ENCODE data around the gene FUOM. TPM values are rescaled to one million over a fixed set of nuclear protein-coding genes. Genes with fewer than 3 reads are reported as not detected.

FUOM gene
- total and polyA plus RNA-seq, 9 of the 15 experiments (the other 6 are each of a cell fraction or from before 2014, with no cell fraction given), result 1.8 to 96.1 (median 27.0) TPM

DNA sequence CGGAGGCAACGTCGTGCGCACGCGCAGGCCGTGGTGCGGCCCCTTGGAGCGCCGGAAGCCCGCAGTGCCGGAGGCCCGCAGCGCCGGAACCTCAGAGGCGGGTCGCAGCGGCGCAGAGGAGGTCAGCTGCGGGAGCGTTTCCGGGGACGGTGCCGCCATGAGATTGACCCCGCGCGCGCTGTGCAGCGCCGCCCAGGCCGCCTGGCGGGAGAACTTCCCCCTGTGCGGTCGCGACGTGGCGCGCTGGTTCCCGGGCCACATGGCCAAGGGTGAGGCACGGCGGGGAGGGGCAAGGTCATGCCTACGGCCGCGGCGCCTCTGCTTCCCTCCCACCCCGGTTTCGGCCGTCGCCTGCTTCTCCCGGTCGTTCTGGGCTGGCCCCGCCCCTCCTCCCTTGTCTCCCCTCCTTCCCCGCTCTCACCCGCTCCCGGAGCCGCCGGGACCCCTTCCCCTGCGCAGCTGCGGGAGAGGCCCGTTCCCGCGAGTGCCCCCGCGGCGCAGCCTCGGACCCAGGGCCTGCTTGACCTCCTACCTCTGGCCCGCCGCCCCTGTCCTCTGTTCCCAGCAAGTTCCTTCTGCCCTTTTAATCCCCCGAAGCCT is 36.3 kb upstream of the FUOM start, which contains the start of gene MTG1:
MTG1 (plus strand) TSS at position 94 of the 600 bp plus-strand sequence; CDS start at position 158, 64 bp downstream.
- peak within 1 kb of the TSS; percentile 90 to 99 for H3K9ac ChIP-seq (ENCODE audit: insufficient read depth in 1 of 2, low read depth in 2 of 2, low read length in 2 of 2)
- H3K4me1 ChIP-seq (replicated peaks in 1 of 2; ENCODE audit: control insufficient read depth in 2 of 2, insufficient read depth in 2 of 2, low read length in 2 of 2), result peaks cover 17 to 57% of the 10 kb centered on the region in 2 experiments
- BruUV-seq (replicated peaks), result no TSS peak
- H3K27ac ChIP-seq (ENCODE audit: extremely low read depth, low read depth, low read length), result peak within 1 kb of the TSS; percentile 98
- peak within 1 kb of the TSS; percentile 63 for H2AFZ ChIP-seq (ENCODE audit: low read depth, low read length)
- ATAC-seq (peak; percentile 93), FAIRE-seq (no peak), DNase-seq (ENCODE audit: extremely low read depth in 1 of 4, low spot score in 3 of 4) (peak; percentile 90 to 96 (median 92))
- no peaks in the 10 kb centered on the region for H4K20me1 ChIP-seq (replicated peaks; ENCODE audit: control insufficient read depth, insufficient read depth, low read length)
- H3K79me2 ChIP-seq (ENCODE audit: control insufficient read depth, insufficient read depth, low read length), result peaks cover 20% of the 10 kb centered on the region
- under 1% methylated on average over 10 of the region's 69 CpGs for WGBS (ENCODE audit: insufficient coverage, low coverage, missing lambda C conversion rate)
- no peaks in the 10 kb centered on the region for H3K9me3 ChIP-seq (replicated peaks; ENCODE audit: control insufficient read depth, insufficient read depth, low read depth, low read length)
- H3K36me3 ChIP-seq (ENCODE audit: control insufficient read depth, insufficient read depth, low read length), result peaks cover 28% of the 10 kb centered on the region; the same call in 1 of the 3 replicates
- H3K4me2 ChIP-seq (ENCODE audit: insufficient read depth, low read length), result peak within 1 kb of the TSS; percentile 87
- in situ Hi-C loops (cut with MboI), result no loop called here
- POLR2A ChIA-PET, result no interaction called here
- peak within 1 kb of the TSS; percentile 66 for H3K4me3 ChIP-seq
- H3K27me3 ChIP-seq (ENCODE audit: control insufficient read depth in 2 of 2, insufficient read depth in 2 of 2, low read length in 2 of 2), result no peaks in the 10 kb centered on the region
- intact Hi-C loops (cut with micrococcal nuclease), result loop anchor here (5.0 to 10.0 kb wide), 2 partner anchors 37 to 69 kb away; partner anchors contain the start of gene FUOM
- no peaks in the 10 kb centered on the region for H3K9me1 ChIP-seq (ENCODE audit: control insufficient read depth, insufficient read depth, low read length)
- CTCF ChIA-PET (ENCODE audit: low intra/inter-chr PET ratio), result no interaction called here
- TF ChIP-seq TCFL5 (CRISPR knock-in tag; conservative IDR thresholded peaks at IDR 0.05), result no peak
- TF ChIP-seq ZNF699 (CRISPR knock-in tag; IDR thresholded peaks at IDR 0.05; ENCODE audit: insufficient replicate concordance), result no peak
- TF ChIP-seq, protein P1, sequence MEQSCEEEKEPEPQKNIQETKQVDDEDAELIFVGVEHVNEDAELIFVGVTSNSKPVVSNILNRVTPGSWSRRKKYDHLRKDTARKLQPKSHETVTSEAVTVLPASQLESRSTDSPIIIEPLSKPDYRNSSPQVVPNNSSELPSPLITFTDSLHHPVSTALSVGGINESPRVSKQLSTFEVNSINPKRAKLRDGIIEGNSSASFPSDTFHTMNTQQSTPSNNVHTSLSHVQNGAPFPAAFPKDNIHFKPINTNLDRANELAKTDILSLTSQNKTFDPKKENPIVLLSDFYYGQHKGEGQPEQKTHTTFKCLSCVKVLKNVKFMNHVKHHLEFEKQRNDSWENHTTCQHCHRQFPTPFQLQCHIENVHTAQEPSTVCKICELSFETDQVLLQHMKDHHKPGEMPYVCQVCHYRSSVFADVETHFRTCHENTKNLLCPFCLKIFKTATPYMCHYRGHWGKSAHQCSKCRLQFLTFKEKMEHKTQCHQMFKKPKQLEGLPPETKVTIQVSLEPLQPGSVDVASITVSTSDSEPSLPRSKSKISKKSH (CRISPR knock-in tag; IDR thresholded peaks at IDR 0.05), result no peak
- TF ChIP-seq, protein P2, sequence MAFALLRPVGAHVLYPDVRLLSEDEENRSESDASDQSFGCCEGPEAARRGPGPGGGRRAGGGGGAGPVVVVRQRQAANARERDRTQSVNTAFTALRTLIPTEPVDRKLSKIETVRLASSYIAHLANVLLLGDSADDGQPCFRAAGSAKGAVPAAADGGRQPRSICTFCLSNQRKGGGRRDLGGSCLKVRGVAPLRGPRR (CRISPR knock-in tag; IDR thresholded peaks at IDR 0.05), result no peak
- no peak for TF ChIP-seq POLR3G (IDR thresholded peaks at IDR 0.05; ENCODE audit: extremely low read depth, insufficient read length, insufficient replicate concordance)
- no peak for TF ChIP-seq MEF2A (IDR thresholded peaks at IDR 0.05; ENCODE audit: control insufficient read depth, low read depth, low read length)
- TF ChIP-seq FOS (IDR thresholded peaks at IDR 0.05; ENCODE audit: extremely low read depth, insufficient read length), result no peak
- TF ChIP-seq, protein P3, sequence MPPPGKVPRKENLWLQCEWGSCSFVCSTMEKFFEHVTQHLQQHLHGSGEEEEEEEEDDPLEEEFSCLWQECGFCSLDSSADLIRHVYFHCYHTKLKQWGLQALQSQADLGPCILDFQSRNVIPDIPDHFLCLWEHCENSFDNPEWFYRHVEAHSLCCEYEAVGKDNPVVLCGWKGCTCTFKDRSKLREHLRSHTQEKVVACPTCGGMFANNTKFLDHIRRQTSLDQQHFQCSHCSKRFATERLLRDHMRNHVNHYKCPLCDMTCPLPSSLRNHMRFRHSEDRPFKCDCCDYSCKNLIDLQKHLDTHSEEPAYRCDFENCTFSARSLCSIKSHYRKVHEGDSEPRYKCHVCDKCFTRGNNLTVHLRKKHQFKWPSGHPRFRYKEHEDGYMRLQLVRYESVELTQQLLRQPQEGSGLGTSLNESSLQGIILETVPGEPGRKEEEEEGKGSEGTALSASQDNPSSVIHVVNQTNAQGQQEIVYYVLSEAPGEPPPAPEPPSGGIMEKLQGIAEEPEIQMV (tag; conservative IDR thresholded peaks at IDR 0.05; ENCODE audit: low read depth), result no peak
- peak; percentile 97 for TF ChIP-seq ESRRA (IDR thresholded peaks at IDR 0.05; ENCODE audit: borderline replicate concordance, low read depth)
- TF ChIP-seq, protein P4, sequence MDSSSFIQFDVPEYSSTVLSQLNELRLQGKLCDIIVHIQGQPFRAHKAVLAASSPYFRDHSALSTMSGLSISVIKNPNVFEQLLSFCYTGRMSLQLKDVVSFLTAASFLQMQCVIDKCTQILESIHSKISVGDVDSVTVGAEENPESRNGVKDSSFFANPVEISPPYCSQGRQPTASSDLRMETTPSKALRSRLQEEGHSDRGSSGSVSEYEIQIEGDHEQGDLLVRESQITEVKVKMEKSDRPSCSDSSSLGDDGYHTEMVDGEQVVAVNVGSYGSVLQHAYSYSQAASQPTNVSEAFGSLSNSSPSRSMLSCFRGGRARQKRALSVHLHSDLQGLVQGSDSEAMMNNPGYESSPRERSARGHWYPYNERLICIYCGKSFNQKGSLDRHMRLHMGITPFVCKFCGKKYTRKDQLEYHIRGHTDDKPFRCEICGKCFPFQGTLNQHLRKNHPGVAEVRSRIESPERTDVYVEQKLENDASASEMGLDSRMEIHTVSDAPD (CRISPR knock-in tag; IDR thresholded peaks at IDR 0.05), result no peak
- TF ChIP-seq NONO (IDR thresholded peaks at IDR 0.05; ENCODE audit: low read depth in 2 of 2, low read length in 1 of 2), result peak; percentile 73; a peak in 2 of 4 replicates
- no peak for TF ChIP-seq ZNF408 (CRISPR knock-in tag; IDR thresholded peaks at IDR 0.05; ENCODE audit: low read depth)
- no peak for TF ChIP-seq ZFP36 (IDR thresholded peaks at IDR 0.05; ENCODE audit: low read depth, low read length, partially characterized antibody)
- no peak for TF ChIP-seq ADNP (tag; IDR thresholded peaks at IDR 0.05)
- peak; percentile 71; the same call in 1 of the 2 replicates for TF ChIP-seq NR1H2 (CRISPR knock-in tag; IDR thresholded peaks at IDR 0.05)
- no peak for TF ChIP-seq KDM2B (CRISPR knock-in tag; IDR thresholded peaks at IDR 0.05)
- TF ChIP-seq ZNF324 (CRISPR knock-in tag; IDR thresholded peaks at IDR 0.05), result no peak

Measured in K562 (cell line).